Endothelial cell of umbilical vein (primary cell): ENCODE data around the gene JUND. TPM values are rescaled to one million over a fixed set of nuclear protein-coding genes. Genes with fewer than 3 reads are reported as not detected.

ENCODE experiments used
- BruUV-seq: library from RNA; stranded (reverse); fragments of 400-500 nt; replicated peaks from 2 replicates; lab custom pipeline; 2021; lab: Mats Ljungman, UMichigan
- CTCF ChIA-PET: fragments of 300-600, 350-600 bp; sonication (Branson Sonifier 250); formaldehyde crosslinking; loops from one replicate; lab custom pipeline; 2021; ENCODE audit warnings: antibody characterized with exemption, inconsistent platforms; lab: Charles Lee
- POLR2A ChIA-PET: fragments of 300-600, 350-600 bp; sonication (Branson Sonifier 250); formaldehyde crosslinking; loops from one replicate; lab custom pipeline; 2021; ENCODE audit warnings: antibody characterized with exemption, inconsistent platforms; lab: Charles Lee
- DNase-seq: peaks from one replicate; pipeline ENCODE4 v3.0.0-alpha.2; 2011; ENCODE audit warnings: low read depth, low spot score
- FAIRE-seq: peaks from 2 replicates; lab custom pipeline; 2011; peaks lifted over from hg19 to GRCh38; lab: Jason Lieb, UNC
- H2AFZ ChIP-seq: 2 replicates; pipeline ENCODE4 v1.6.0; 2012; ENCODE audit warnings: low read depth, low read length, control low read depth, inconsistent platforms
- H3K27ac ChIP-seq: 2 replicates; pipeline ENCODE4 v1.5.1; 2011; ENCODE audit warnings: low read depth, mild to moderate bottlenecking, control low read depth, low read length, moderate library complexity; ENCODE audit not compliant: insufficient read depth
- H3K27me3 ChIP-seq, 2 experiments: 2 replicates each; pipeline versions ENCODE4 v1.6.0 to v1.6.1; 2011; ENCODE audit warnings: low read length in 2 of 2, mixed read lengths in 1 of 2; ENCODE audit not compliant: control insufficient read depth in 2 of 2, insufficient read depth in 2 of 2
- H3K36me3 ChIP-seq, 2 experiments: 2 replicates in 1 of 2; 3 replicates in 1 of 2; pipeline ENCODE4 v1.5.1; 2011; ENCODE audit warnings: low read length in 2 of 2, mild to moderate bottlenecking in 1 of 2, moderate library complexity in 1 of 2; ENCODE audit not compliant: control insufficient read depth in 2 of 2, insufficient read depth in 2 of 2; ENCODE audit errors: extremely low read depth in 1 of 2
- H3K4me1 ChIP-seq: 3 replicates; pipeline ENCODE4 v1.5.1; 2011; ENCODE audit warnings: mild to moderate bottlenecking, low read length; ENCODE audit not compliant: control insufficient read depth, insufficient read depth; ENCODE audit errors: extremely low read depth
- H3K4me2 ChIP-seq: 2 replicates; pipeline ENCODE4 v1.6.1; 2011; ENCODE audit warnings: low read length, control low read depth, mixed read lengths; ENCODE audit not compliant: insufficient read depth
- H3K4me3 ChIP-seq, 3 experiments: fragments of 200-600 bp in 1 of 3; sonication (generic), shearing (Covaris generic) in 1 of 3; replicated peaks in 1 of 3; 2 replicates each; pipeline ENCODE4 v1.5.1; 2011 to 2016; ENCODE audit warnings: control low read depth in 3 of 3, low read length in 3 of 3, mild to moderate bottlenecking in 2 of 3, inconsistent platforms in 1 of 3, low read depth in 1 of 3, moderate library complexity in 1 of 3; ENCODE audit not compliant: insufficient read depth in 1 of 3
- H3K79me2 ChIP-seq: 2 replicates; pipeline ENCODE4 v1.6.0; 2012; ENCODE audit warnings: low read length, inconsistent platforms; ENCODE audit not compliant: control insufficient read depth, insufficient read depth
- H3K9ac ChIP-seq: replicated peaks from 2 replicates; pipeline ENCODE3; 2011; ENCODE audit warnings: low read length, control low read depth; ENCODE audit not compliant: insufficient read depth; ENCODE audit errors: extremely low read depth
- H3K9me1 ChIP-seq: replicated peaks from 3 replicates; pipeline ENCODE4 v1.6.0; 2011; ENCODE audit warnings: mild to moderate bottlenecking, low read length; ENCODE audit not compliant: control insufficient read depth, insufficient read depth; ENCODE audit errors: extremely low read depth
- H3K9me3 ChIP-seq: replicated peaks from 2 replicates; pipeline ENCODE4 v1.5.1; 2012; ENCODE audit warnings: low read length, inconsistent platforms; ENCODE audit not compliant: control insufficient read depth, insufficient read depth
- H4K20me1 ChIP-seq: replicated peaks from 2 replicates; pipeline ENCODE3; 2011; ENCODE audit warnings: mild to moderate bottlenecking, low read length; ENCODE audit not compliant: control insufficient read depth, insufficient read depth; ENCODE audit errors: extremely low read depth
- CTCF ChIP-seq, 2 donors: IDR thresholded peaks; 1 replicate in 1 of 2; 2 replicates in 1 of 2; pipeline ENCODE4 v1.5.1; 2011; ENCODE audit warnings: low read length in 2 of 2, mild to moderate bottlenecking in 2 of 2, moderate library complexity in 2 of 2, control low read depth in 1 of 2, inconsistent platforms in 1 of 2, low read depth in 1 of 2; ENCODE audit not compliant: insufficient read depth in 1 of 2; ENCODE audit errors: extremely low read depth in 1 of 2
- EZH2 ChIP-seq: IDR thresholded peaks from 2 replicates; pipeline ENCODE4 v1.6.1; 2012; ENCODE audit warnings: borderline replicate concordance, low read depth, mild to moderate bottlenecking, moderate library complexity, low read length, inconsistent platforms; ENCODE audit not compliant: severe bottlenecking
- FOS ChIP-seq: IDR thresholded peaks from 2 replicates; pipeline ENCODE4 v1.6.1; 2011; ENCODE audit warnings: mild to moderate bottlenecking, low read length, moderate library complexity, borderline replicate concordance; ENCODE audit not compliant: insufficient read depth
- GATA2 ChIP-seq: IDR thresholded peaks from 2 replicates; pipeline ENCODE4 v1.7.0; 2011; ENCODE audit warnings: low read depth, mild to moderate bottlenecking, moderate library complexity, mixed read lengths, low read length; ENCODE audit not compliant: insufficient read length, insufficient read depth
- JUN ChIP-seq: IDR thresholded peaks from 2 replicates; pipeline ENCODE4 v1.6.1; 2011; ENCODE audit warnings: borderline replicate concordance, low read depth; ENCODE audit not compliant: insufficient read length, insufficient read depth
- MYC ChIP-seq: IDR thresholded peaks from one replicate; pipeline ENCODE4 v1.6.1; 2011; ENCODE audit warnings: mild to moderate bottlenecking, low read depth, low read length
- POLR2A ChIP-seq: IDR thresholded peaks from 2 replicates; pipeline ENCODE4 v1.6.1; 2012; ENCODE audit warnings: low read depth, mild to moderate bottlenecking, control low read depth, low read length
- POLR2AphosphoS5 ChIP-seq: IDR thresholded peaks from 2 replicates; pipeline ENCODE4 v1.6.1; 2012; ENCODE audit warnings: low read depth, mild to moderate bottlenecking, control low read depth, low read length, moderate library complexity; ENCODE audit not compliant: insufficient read depth
- dilution Hi-C: fragments of 300-500 bp; cut with MboI; formaldehyde crosslinking; loops from one replicate; pipeline ENCODE4 v1.15.0; 2019; ENCODE audit warnings: low sequenced_read_pairs; ENCODE audit not compliant: extremely low pct_ligation_motif_present
- intact Hi-C: fragments of 100-400 bp; cut with micrococcal nuclease; formaldehyde crosslinking; loops from one replicate; pipeline ENCODE4 v1.10.0; 2022
- polyA plus RNA-seq, 4 experiments: library from polyadenylated mRNA; depleted of rRNA in 3 of 4; stranded (reverse) in 3 of 4; unstranded in 1 of 4; fragments of >200 nt; gene quantifications; 2 replicates each; pipeline versions ENCODE4 v1.2.1 to v1.2.3, GENCODE V29; 2011 to 2012; ENCODE audit warnings: missing spikeins in 1 of 4
- total RNA-seq: library from RNA; stranded (reverse); gene quantifications from 2 replicates; pipeline ENCODE4 v1.2.3, GENCODE V29; 2021
- TF ChIP-seq, protein P1 (sequence below): IDR thresholded peaks from 2 replicates; pipeline ENCODE4 v1.6.1; 2011; ENCODE audit not compliant: insufficient read depth, insufficient read length

JUND gene
- total and polyA plus RNA-seq, 2 donors (not counting 3 experiments of a cell fraction or from before 2014, with no cell fraction given): 91.4 to 130 TPM

DNA sequence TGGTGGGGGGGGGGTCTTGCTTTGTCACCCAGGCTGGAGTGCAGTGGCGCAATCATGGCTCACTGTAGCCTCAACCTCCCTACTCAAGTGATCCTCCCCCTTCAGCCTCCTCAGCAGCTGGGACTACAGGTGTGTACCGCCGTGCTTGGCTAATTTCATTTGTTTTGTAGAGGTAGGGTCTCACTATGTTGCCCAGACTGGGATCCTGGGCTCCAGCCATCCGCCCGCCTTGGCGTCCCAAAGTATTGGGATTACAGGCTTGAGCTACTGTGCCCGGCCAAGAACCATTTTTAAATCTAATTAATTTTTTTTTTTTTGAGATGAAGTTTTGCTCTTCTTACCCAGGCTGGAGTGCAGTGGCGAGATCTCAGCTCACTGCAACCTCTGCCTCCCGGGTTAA lies 18.2 kb upstream of the JUND start:
- H3K4me2 ChIP-seq: no peak overlapping the region
- no peak overlapping the region for H3K27ac ChIP-seq
- no peaks in the 10 kb centered on the region for H3K9me1 ChIP-seq
- TF ChIP-seq MYC (no peak), POLR2AphosphoS5 (no peak), GATA2 (no peak), JUN (no peak), CTCF (IDR thresholded peaks at IDR 0.05; ENCODE audit: extremely low read depth in 1 of 2, insufficient read depth in 1 of 2, low read depth in 1 of 2, low read length in 2 of 2) (no peak), EZH2 (no peak), POLR2A (no peak), FOS (no peak)
- TF ChIP-seq, protein P1, sequence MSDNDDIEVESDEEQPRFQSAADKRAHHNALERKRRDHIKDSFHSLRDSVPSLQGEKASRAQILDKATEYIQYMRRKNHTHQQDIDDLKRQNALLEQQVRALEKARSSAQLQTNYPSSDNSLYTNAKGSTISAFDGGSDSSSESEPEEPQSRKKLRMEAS: no peak
- H3K79me2 ChIP-seq: no peaks in the 10 kb centered on the region
- dilution Hi-C loops: no loop called here
- H3K9me3 ChIP-seq: no peaks in the 10 kb centered on the region
- peaks cover 11% of the 10 kb centered on the region for H3K4me1 ChIP-seq
- H3K27me3 ChIP-seq: no peaks in the 10 kb centered on the region
- H3K36me3 ChIP-seq: no peaks in the 10 kb centered on the region
- no peak overlapping the region for H3K9ac ChIP-seq
- no peak for DNase-seq
- no peak overlapping the region for H2AFZ ChIP-seq
- no peak for FAIRE-seq
- no peaks in the 10 kb centered on the region for H4K20me1 ChIP-seq
- no TSS peak for BruUV-seq
- ChIA-PET POLR2A (no interaction called here), CTCF (interaction anchor here (1.7 kb wide), 1 partner anchor 20 kb away, joined by 8 read pairs; no protein-coding TSS in a partner anchor)
- intact Hi-C loops: no loop called here
- no peak overlapping the region for H3K4me3 ChIP-seq
